MM.1S (cell line): Measurements from ENCODE around the gene DLG5.

Experiments used
- DNase-seq: peaks from one replicate; pipeline ENCODE4 v3.0.0-alpha.2; 2015
- H2AFZ ChIP-seq: fragments of 300-600 bp; sonication (generic); 2 replicates; pipeline ENCODE4 v1.6.0; 2016; ENCODE audit warnings: antibody characterized with exemption, low read length
- H3F3A ChIP-seq: fragments of 300-600 bp; sonication (generic); 2 replicates; pipeline ENCODE4 v1.6.1; 2016; ENCODE audit warnings: mild to moderate bottlenecking, antibody characterized with exemption, low read length, moderate library complexity, mixed read lengths; ENCODE audit not compliant: insufficient read depth
- H3K27ac ChIP-seq: fragments of 300-600 bp; sonication (generic); 2 replicates; pipeline ENCODE4 v1.5.1; 2016; ENCODE audit warnings: mild to moderate bottlenecking, low read length
- H3K27me3 ChIP-seq: fragments of 300-600 bp; sonication (generic); replicated peaks from 2 replicates; pipeline ENCODE4 v1.6.0; 2016; ENCODE audit warnings: low read length; ENCODE audit not compliant: insufficient read depth
- H3K36me3 ChIP-seq: fragments of 300-600 bp; sonication (generic); replicated peaks from 2 replicates; pipeline ENCODE4 v1.6.1; 2016; ENCODE audit warnings: mild to moderate bottlenecking, low read length, mixed read lengths; ENCODE audit not compliant: insufficient read depth
- H3K4me1 ChIP-seq: fragments of 300-600 bp; sonication (generic); 2 replicates; pipeline ENCODE4 v1.6.1; 2016; ENCODE audit warnings: low read length, mixed read lengths
- H3K4me2 ChIP-seq: fragments of 300-600 bp; sonication (generic); 2 replicates; pipeline ENCODE4 v1.6.0; 2016; ENCODE audit warnings: low read depth, low read length
- H3K4me3 ChIP-seq: fragments of 300-600 bp; sonication (generic); 2 replicates; pipeline ENCODE4 v1.5.1; 2016; ENCODE audit warnings: low read length, mixed read lengths
- H3K79me2 ChIP-seq: fragments of 300-600 bp; sonication (generic); 2 replicates; pipeline ENCODE4 v1.6.1; 2016; ENCODE audit warnings: mixed run types, low read length, mixed read lengths
- H3K9ac ChIP-seq: fragments of 300-600 bp; sonication (generic); 2 replicates; pipeline ENCODE4 v1.6.1; 2016; ENCODE audit warnings: low read length, mixed read lengths
- H3K9me2 ChIP-seq: fragments of 300-600 bp; sonication (generic); replicated peaks from 2 replicates; pipeline ENCODE4 v1.6.1; 2016; ENCODE audit warnings: mild to moderate bottlenecking, low read length, mixed read lengths; ENCODE audit not compliant: insufficient read depth
- H3K9me3 ChIP-seq: fragments of 300-600 bp; sonication (generic); replicated peaks from 2 replicates; pipeline ENCODE4 v1.6.1; 2016; ENCODE audit warnings: mild to moderate bottlenecking, low read length, mixed read lengths; ENCODE audit not compliant: insufficient read depth
- H4K20me1 ChIP-seq: fragments of 300-600 bp; sonication (generic); 2 replicates; pipeline ENCODE4 v1.6.1; 2016; ENCODE audit warnings: mild to moderate bottlenecking, low read length, moderate library complexity, mixed read lengths; ENCODE audit not compliant: insufficient read depth
- CTCF ChIP-seq: fragments of 300-600 bp; sonication (generic); IDR thresholded peaks from 2 replicates; pipeline ENCODE4 v1.5.1; 2016; ENCODE audit warnings: antibody characterized with exemption, low read length, mixed read lengths
- EZH2 ChIP-seq: fragments of 300-600 bp; sonication (generic); optimal IDR thresholded peaks from 2 replicates; pipeline ENCODE3; 2017; ENCODE audit warnings: low read depth, mild to moderate bottlenecking, antibody characterized with exemption, low read length, mixed read lengths
- EZH2phosphoT487 ChIP-seq: fragments of 300-600 bp; sonication (generic); IDR thresholded peaks from 2 replicates; pipeline ENCODE4 v1.6.1; 2018; ENCODE audit warnings: antibody characterized with exemption, low read length

The DLG5 gene

GRCh38 chr10:77955136-77955535, 28.6 kb upstream of the DLG5 start:
- Histone ChIP-seq H3K9me3 (no peaks in the 10 kb centered on the region), H3K27ac (no peak overlapping the region), H4K20me1 (no peaks in the 10 kb centered on the region), H3K36me3 (no peaks in the 10 kb centered on the region), H3K79me2 (no peaks in the 10 kb centered on the region), H2AFZ (no peak overlapping the region), H3F3A (no peaks in the 10 kb centered on the region), H3K4me2 (no peak overlapping the region), H3K4me1 (no peaks in the 10 kb centered on the region), H3K4me3 (no peak overlapping the region), H3K27me3 (no peaks in the 10 kb centered on the region), H3K9me2 (no peaks in the 10 kb centered on the region), H3K9ac (no peak overlapping the region)
- no peak for TF ChIP-seq EZH2phosphoT487
- TF ChIP-seq EZH2 = no peak
- no peak for TF ChIP-seq CTCF
- no peak for DNase-seq

GRCh38 chr10:77949167-77949566, 22.6 kb upstream of the DLG5 start:
- Histone ChIP-seq H3K9me2 (no peaks in the 10 kb centered on the region), H3K9ac (no peak overlapping the region), H3K36me3 (no peaks in the 10 kb centered on the region), H2AFZ (no peak overlapping the region), H3K4me1 (no peaks in the 10 kb centered on the region), H3F3A (no peaks in the 10 kb centered on the region), H3K27me3 (no peaks in the 10 kb centered on the region), H4K20me1 (no peaks in the 10 kb centered on the region), H3K9me3 (no peaks in the 10 kb centered on the region), H3K79me2 (no peaks in the 10 kb centered on the region), H3K4me3 (no peak overlapping the region), H3K4me2 (no peak overlapping the region), H3K27ac (no peak overlapping the region)
- no peak for DNase-seq
- no peak for TF ChIP-seq CTCF
- TF ChIP-seq EZH2 = no peak
- TF ChIP-seq EZH2phosphoT487 = no peak

- Histone ChIP-seq H3F3A (no peaks in the 10 kb centered on the region), H3K4me1 (no peaks in the 10 kb centered on the region)
Observed at GRCh38 chr10:77946084-77946483, 19.5 kb upstream of the DLG5 start.

More at GRCh38 chr10:77946084-77946483, 19.5 kb upstream of the DLG5 start:
- Histone ChIP-seq H3K9ac (no peak overlapping the region), H4K20me1 (no peaks in the 10 kb centered on the region), H3K36me3 (no peaks in the 10 kb centered on the region), H3K79me2 (no peaks in the 10 kb centered on the region), H3K4me3 (no peak overlapping the region), H2AFZ (no peak overlapping the region), H3K9me3 (no peaks in the 10 kb centered on the region), H3K9me2 (no peaks in the 10 kb centered on the region), H3K4me2 (no peak overlapping the region), H3K27ac (no peak overlapping the region), H3K27me3 (no peaks in the 10 kb centered on the region)
- no peak for DNase-seq
- TF ChIP-seq CTCF (no peak), EZH2phosphoT487 (no peak), EZH2 (no peak)
